Spleen (tissue), 7 donors: Measurements from ENCODE around the gene PLXND1.

Experiments
- CTCF ChIP-seq, 11 experiments: fragments of 200-600 bp in 7 of 11; fragments of 450-650 bp in 4 of 11; sonication (generic) in 4 of 11; IDR thresholded peaks in 8 of 11; conservative IDR thresholded peaks in 3 of 11; 1 replicate in 7 of 11; 2 replicates in 4 of 11; pipeline versions ENCODE4 v1.4.0 to v1.8.0; 2016 to 2021; ENCODE audit warnings: antibody characterized with exemption in 11 of 11, inconsistent platforms in 4 of 11, mild to moderate bottlenecking in 1 of 11
- POLR2AphosphoS5 ChIP-seq, 3 donors: sonication (generic); formaldehyde crosslinking; IDR thresholded peaks; one replicate each; pipeline ENCODE4 v1.5.1; 2017; ENCODE audit warnings: antibody characterized with exemption in 3 of 3
- donor health status: DM: no; HTN: no; CAD: no; lungs with moderate emphysema.
- donor health status: DM: no; HTN: no; CAD: no.
- donor health status: DM: no; HTN: no; CAD: no.

GRCh38 chr3:129539206-129539605 is 67.3 kb downstream of the PLXND1 start:
- no peak for TF ChIP-seq POLR2AphosphoS5 (IDR thresholded peaks at IDR 0.05)
- no peak for TF ChIP-seq CTCF (IDR thresholded peaks at IDR 0.05 in 8 of 11, conservative IDR thresholded peaks at IDR 0.05 in 3 of 11)
